ENCODE data around the gene USO1. TPM values are rescaled to one million over a fixed set of nuclear protein-coding genes. Genes with fewer than 3 reads are reported as not detected.

Gene USO1
- total and polyA plus RNA-seq, 9 of the 15 experiments (the other 6 are each of a cell fraction or from before 2014, with no cell fraction given), result 19.3 to 97.8 (median 48.5) TPM

- TF ChIP-seq CHD7 (IDR thresholded peaks at IDR 0.05; ENCODE audit: low read depth, low read length) (no peak), C11orf30 (IDR thresholded peaks at IDR 0.05; ENCODE audit: low read depth) (no peak), CGGBP1 (CRISPR knock-in tag; IDR thresholded peaks at IDR 0.05) (no peak), CEBPG (CRISPR knock-in tag; IDR thresholded peaks at IDR 0.05) (no peak), CEBPG (tag; conservative IDR thresholded peaks at IDR 0.05 in 1 of 2, IDR thresholded peaks at IDR 0.05 in 1 of 2) (no peak), ZBTB26 (CRISPR knock-in tag; IDR thresholded peaks at IDR 0.05) (no peak), HES1 (IDR thresholded peaks at IDR 0.05; ENCODE audit: low read depth) (no peak), PURB (CRISPR knock-in tag; IDR thresholded peaks at IDR 0.05; ENCODE audit: low read depth) (no peak)
These were observed 97.6 kb downstream of the USO1 start (continued) for GRCh38 chr4:75821966-75822365.
